Gastroesophageal sphincter (tissue), 3 donors: ENCODE results near the gene PTGS2.

Experiments
- POLR2A ChIP-seq, 2 donors: fragments of 450-650 bp; IDR thresholded peaks; one replicate each; pipeline ENCODE4 v1.6.1; 2017; ENCODE audit warnings: antibody characterized with exemption in 2 of 2, mild to moderate bottlenecking in 2 of 2, moderate library complexity in 1 of 2
- TF ChIP-seq, protein P1 (sequence below), 4 experiments: fragments of 200-600 bp in 2 of 4; fragments of 450-650 bp in 2 of 4; sonication (generic) in 1 of 4; IDR thresholded peaks; one replicate each; pipeline ENCODE4 v1.5.1; 2017 to 2019; ENCODE audit warnings: antibody characterized with exemption in 4 of 4, mild to moderate bottlenecking in 2 of 4, moderate library complexity in 2 of 4

DNA sequence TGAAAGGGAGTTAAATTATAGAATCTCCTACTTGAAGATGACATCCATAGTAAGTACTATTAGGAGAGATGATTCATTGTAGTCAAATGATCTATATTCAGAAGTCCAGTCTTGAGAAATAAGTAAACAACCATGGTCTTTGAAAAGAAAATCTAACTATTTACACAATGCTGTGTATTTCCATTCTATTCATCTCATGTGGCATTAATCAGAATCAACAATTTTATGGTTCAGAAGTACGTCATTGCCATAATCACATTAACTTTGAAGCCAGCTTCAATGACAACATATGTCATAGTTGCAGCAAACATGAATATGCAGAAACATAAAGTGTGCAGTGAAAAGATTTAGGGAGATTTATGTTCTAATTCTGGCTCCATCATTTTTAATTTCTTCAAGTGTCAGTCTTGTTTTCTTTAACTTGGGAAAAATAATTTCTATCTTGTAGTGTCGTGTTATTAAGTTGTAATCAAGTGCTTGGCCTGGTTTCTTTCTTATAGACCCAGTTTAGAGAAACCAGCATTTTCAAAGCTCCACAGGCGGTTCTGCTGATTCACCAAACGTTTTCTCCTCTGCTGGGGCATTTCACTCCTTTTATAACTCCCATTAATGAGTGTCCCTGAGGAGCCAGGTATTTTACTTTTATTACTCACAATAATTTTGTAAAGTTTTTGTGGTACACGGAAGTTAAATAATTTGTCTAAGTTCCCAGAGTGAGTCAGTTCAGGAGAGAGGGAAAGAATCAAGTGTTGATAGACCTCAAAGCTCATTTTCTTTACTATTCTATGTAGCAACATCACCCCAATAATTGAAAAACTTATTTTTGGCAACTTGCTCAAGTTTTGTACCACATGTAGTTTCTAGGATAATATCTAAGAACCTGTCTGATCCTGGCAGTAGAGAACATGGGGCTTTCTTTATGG, 35.9 kb upstream of the PTGS2 start:
- TF ChIP-seq POLR2A (IDR thresholded peaks at IDR 0.05) = no peak
- TF ChIP-seq, protein P1, sequence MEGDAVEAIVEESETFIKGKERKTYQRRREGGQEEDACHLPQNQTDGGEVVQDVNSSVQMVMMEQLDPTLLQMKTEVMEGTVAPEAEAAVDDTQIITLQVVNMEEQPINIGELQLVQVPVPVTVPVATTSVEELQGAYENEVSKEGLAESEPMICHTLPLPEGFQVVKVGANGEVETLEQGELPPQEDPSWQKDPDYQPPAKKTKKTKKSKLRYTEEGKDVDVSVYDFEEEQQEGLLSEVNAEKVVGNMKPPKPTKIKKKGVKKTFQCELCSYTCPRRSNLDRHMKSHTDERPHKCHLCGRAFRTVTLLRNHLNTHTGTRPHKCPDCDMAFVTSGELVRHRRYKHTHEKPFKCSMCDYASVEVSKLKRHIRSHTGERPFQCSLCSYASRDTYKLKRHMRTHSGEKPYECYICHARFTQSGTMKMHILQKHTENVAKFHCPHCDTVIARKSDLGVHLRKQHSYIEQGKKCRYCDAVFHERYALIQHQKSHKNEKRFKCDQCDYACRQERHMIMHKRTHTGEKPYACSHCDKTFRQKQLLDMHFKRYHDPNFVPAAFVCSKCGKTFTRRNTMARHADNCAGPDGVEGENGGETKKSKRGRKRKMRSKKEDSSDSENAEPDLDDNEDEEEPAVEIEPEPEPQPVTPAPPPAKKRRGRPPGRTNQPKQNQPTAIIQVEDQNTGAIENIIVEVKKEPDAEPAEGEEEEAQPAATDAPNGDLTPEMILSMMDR (IDR thresholded peaks at IDR 0.05) = no peak
